ENCODE results near the gene RFPL3.

DNA sequence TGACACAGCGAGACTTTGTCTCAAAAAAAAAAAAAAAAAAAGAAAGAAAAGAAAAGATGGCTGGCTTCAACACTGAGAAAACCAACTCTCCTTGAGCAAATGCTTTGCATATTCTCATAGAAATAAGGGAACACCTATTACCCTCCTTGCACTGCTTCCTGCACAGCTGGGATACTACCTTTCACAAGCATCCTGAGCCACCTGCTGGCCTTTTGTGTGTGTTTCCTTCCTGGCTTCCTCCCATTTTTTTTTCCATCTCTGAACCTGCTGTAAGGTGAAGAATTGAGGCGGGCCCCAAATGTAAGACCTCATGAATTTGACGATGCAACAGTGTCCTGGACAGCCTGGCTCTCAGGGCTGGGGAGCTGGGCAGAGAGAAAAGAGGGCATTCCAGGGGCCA, 1.9 kb upstream of the RFPL3 start:
- TF ChIP-seq CTCF (IDR thresholded peaks at IDR 0.05; ENCODE audit: insufficient read depth, low read length, poor library complexity, severe bottlenecking) (no peak), EZH2phosphoT487 (conservative IDR thresholded peaks at IDR 0.05; ENCODE audit: low read length) (no peak)
